HCT116 (cell line): ENCODE measurements around the gene XPO1.

Experiments
- CTCF ChIP-seq, 3 experiments: fragments of 200-600 bp in 1 of 3; sonication (generic) in 1 of 3; IDR thresholded peaks in 2 of 3; conservative IDR thresholded peaks in 1 of 3; 2 replicates each; pipeline ENCODE4 v1.5.1; 2012 to 2017; ENCODE audit warnings: low read depth in 2 of 3, low read length in 2 of 3, antibody characterized with exemption in 1 of 3, borderline replicate concordance in 1 of 3, control low read depth in 1 of 3, mild to moderate bottlenecking in 1 of 3, mixed read lengths in 1 of 3, mixed run types in 1 of 3, moderate library complexity in 1 of 3; ENCODE audit not compliant: insufficient read depth in 1 of 3
- ELF1 ChIP-seq: IDR thresholded peaks from 2 replicates; pipeline ENCODE4 v1.6.1; 2012; ENCODE audit warnings: low read depth, borderline replicate concordance
- EZH2 ChIP-seq: fragments of 200-600 bp; sonication (generic); IDR thresholded peaks from 2 replicates; pipeline ENCODE4 v1.6.1; 2017; ENCODE audit warnings: antibody characterized with exemption, mixed run types
- EZH2phosphoT487 ChIP-seq: fragments of 200-600 bp; IDR thresholded peaks from 2 replicates; pipeline ENCODE4 v1.6.1; 2018; ENCODE audit warnings: antibody characterized with exemption, borderline replicate concordance
- POLR2A ChIP-seq: IDR thresholded peaks from 2 replicates; pipeline ENCODE4 v1.7.0; 2011; ENCODE audit warnings: borderline replicate concordance; ENCODE audit not compliant: insufficient read depth, insufficient read length; ENCODE audit errors: extremely low read depth
- POLR2AphosphoS5 ChIP-seq: IDR thresholded peaks from 2 replicates; pipeline ENCODE4 v1.6.1; 2011; ENCODE audit warnings: mild to moderate bottlenecking, low read depth, low read length, moderate library complexity
- REST ChIP-seq: IDR thresholded peaks from 2 replicates; pipeline ENCODE4 v1.6.1; 2012; ENCODE audit warnings: low read depth
- SIN3A ChIP-seq: IDR thresholded peaks from 2 replicates; pipeline ENCODE4 v1.6.1; 2012; ENCODE audit warnings: low read depth
- SP1 ChIP-seq: IDR thresholded peaks from 2 replicates; pipeline ENCODE4 v1.6.1; 2012; ENCODE audit warnings: low read depth
- SRF ChIP-seq: IDR thresholded peaks from 2 replicates; pipeline ENCODE4 v1.6.1; 2012; ENCODE audit warnings: low read depth
- ZNF274 ChIP-seq: fragments of 200-500 bp; sonication (Bioruptor generic); IDR thresholded peaks from 2 replicates; pipeline ENCODE4 v1.6.1; 2014; ENCODE audit warnings: mild to moderate bottlenecking, low read depth, low read length, inconsistent platforms

- no peak for TF ChIP-seq POLR2AphosphoS5
- no peak for TF ChIP-seq CTCF (IDR thresholded peaks at IDR 0.05 in 2 of 3, conservative IDR thresholded peaks at IDR 0.05 in 1 of 3; ENCODE audit: borderline replicate concordance in 1 of 3, insufficient read depth in 1 of 3, low read depth in 2 of 3, low read length in 2 of 3)
- TF ChIP-seq EZH2, result no peak
- TF ChIP-seq REST, result no peak
- no peak for TF ChIP-seq EZH2phosphoT487
- TF ChIP-seq ELF1, result no peak
- TF ChIP-seq SP1, result no peak
- TF ChIP-seq SRF, result no peak
- no peak for TF ChIP-seq ZNF274
- no peak for TF ChIP-seq POLR2A
- no peak for TF ChIP-seq SIN3A
These were observed 33.2 kb downstream of the XPO1 start for GRCh38 chr2:61504949-61505348.
